HG02938 (cell line): ENCODE measurements around the gene ARFRP1.

Source experiments
- ATAC-seq: cut with Tn5 transposase; IDR thresholded peaks from one replicate; pipeline ENCODE4 v1.9.1; 2021; ENCODE audit warnings: mild to moderate bottlenecking, moderate library complexity; ENCODE audit not compliant: unreplicated experiment

Gene ARFRP1

GRCh38 chr20:63707558-63708300, at the start of gene ARFRP1, which contains the start of gene ZGPAT:
Gene ARFRP1, minus strand, starts transcription at chr20:63707976. Its CDS starts 885 bp downstream, at chr20:63707091.
Gene ZGPAT, plus strand, starts transcription at chr20:63708039. Its CDS starts 542 bp downstream, at chr20:63708581.
- peak; percentile 39 for ATAC-seq

GRCh38 chr20:63756648-63756991, 48.8 kb upstream of the ARFRP1 start:
- ATAC-seq, result no peak

- ATAC-seq, result no peak
Measured at GRCh38 chr20:63755933-63756647, 48.3 kb upstream of the ARFRP1 start.

GRCh38 chr20:63754008-63754407, 46.2 kb upstream of the ARFRP1 start:
- no peak for ATAC-seq

- ATAC-seq, result no peak
Measured at GRCh38 chr20:63753381-63753780, 45.6 kb upstream of the ARFRP1 start.

GRCh38 chr20:63752411-63753101, 44.8 kb upstream of the ARFRP1 start:
- no peak for ATAC-seq

GRCh38 chr20:63751471-63752271, 43.9 kb upstream of the ARFRP1 start:
- no peak for ATAC-seq

GRCh38 chr20:63750807-63751470, 43.2 kb upstream of the ARFRP1 start:
- no peak for ATAC-seq

- ATAC-seq, result no peak
Measured at GRCh38 chr20:63749597-63750508, 42.1 kb upstream of the ARFRP1 start.

- no peak for ATAC-seq
Measured at GRCh38 chr20:63748934-63749270, 41.1 kb upstream of the ARFRP1 start.

GRCh38 chr20:63748070-63748933, 40.5 kb upstream of the ARFRP1 start:
- no peak for ATAC-seq

GRCh38 chr20:63747622-63748069, 39.9 kb upstream of the ARFRP1 start:
- no peak for ATAC-seq

- no peak for ATAC-seq
Measured at GRCh38 chr20:63746751-63747315, 39.1 kb upstream of the ARFRP1 start.

GRCh38 chr20:63745961-63746731, 38.4 kb upstream of the ARFRP1 start:
- no peak for ATAC-seq

- no peak for ATAC-seq
Measured at GRCh38 chr20:63745424-63745805, 37.6 kb upstream of the ARFRP1 start.

- no peak for ATAC-seq
Measured at GRCh38 chr20:63744574-63745423, 37.0 kb upstream of the ARFRP1 start.
